ENCODE results near the gene ITPRIPL2. TPM values are rescaled to one million over a fixed set of nuclear protein-coding genes. Genes with fewer than 3 reads are reported as not detected.

ITPRIPL2 gene
- total RNA-seq, 4 donors from 2014 or later = 58.9 to 92.5 (median 75.7) TPM

GRCh38 chr16:19130852-19131824 is 17.4 kb downstream of the ITPRIPL2 start:
- TF ChIP-seq CTCF (IDR thresholded peaks at IDR 0.05) = no peak
- DNase-seq (ENCODE audit: low spot score) = no peak
- ATAC-seq (ENCODE audit: low FRiP score) = peak; percentile 35

GRCh38 chr16:19131825-19132218 is 18.1 kb downstream of the ITPRIPL2 start:
- DNase-seq (ENCODE audit: low spot score) (no peak), ATAC-seq (ENCODE audit: low FRiP score) (no peak)
- TF ChIP-seq CTCF (IDR thresholded peaks at IDR 0.05) = no peak

- DNase-seq (ENCODE audit: low spot score) (no peak), ATAC-seq (ENCODE audit: low FRiP score) (no peak)
- TF ChIP-seq CTCF (IDR thresholded peaks at IDR 0.05) = no peak
Measured at GRCh38 chr16:19132255-19132654, 18.5 kb downstream of the ITPRIPL2 start.

GRCh38 chr16:19132898-19133297 is 19.1 kb downstream of the ITPRIPL2 start:
- no peak for DNase-seq (ENCODE audit: low spot score)

GRCh38 chr16:19133600-19133999 is 19.8 kb downstream of the ITPRIPL2 start:
- TF ChIP-seq CTCF (IDR thresholded peaks at IDR 0.05) = no peak
- no peak for DNase-seq (ENCODE audit: low spot score)
- no peak for ATAC-seq (ENCODE audit: low FRiP score)

More at GRCh38 chr16:19132898-19133297, 19.1 kb downstream of the ITPRIPL2 start:
- no peak for ATAC-seq (ENCODE audit: low FRiP score)
- no peak for TF ChIP-seq CTCF (IDR thresholded peaks at IDR 0.05)

- no peak for TF ChIP-seq CTCF (IDR thresholded peaks at IDR 0.05)
- DNase-seq (ENCODE audit: low spot score) = no peak
- no peak for ATAC-seq (ENCODE audit: low FRiP score)
Measured at GRCh38 chr16:19135201-19135842, 21.6 kb downstream of the ITPRIPL2 start.

All from omental fat pad (tissue), 4 donors.